ENCODE data around the gene APBB2. TPM values are rescaled to one million over a fixed set of nuclear protein-coding genes. Genes with fewer than 3 reads are reported as not detected.

Gene APBB2
- total RNA-seq, 4 donors from 2014 or later = 32.4 to 133 (median 92.1) TPM

DNA sequence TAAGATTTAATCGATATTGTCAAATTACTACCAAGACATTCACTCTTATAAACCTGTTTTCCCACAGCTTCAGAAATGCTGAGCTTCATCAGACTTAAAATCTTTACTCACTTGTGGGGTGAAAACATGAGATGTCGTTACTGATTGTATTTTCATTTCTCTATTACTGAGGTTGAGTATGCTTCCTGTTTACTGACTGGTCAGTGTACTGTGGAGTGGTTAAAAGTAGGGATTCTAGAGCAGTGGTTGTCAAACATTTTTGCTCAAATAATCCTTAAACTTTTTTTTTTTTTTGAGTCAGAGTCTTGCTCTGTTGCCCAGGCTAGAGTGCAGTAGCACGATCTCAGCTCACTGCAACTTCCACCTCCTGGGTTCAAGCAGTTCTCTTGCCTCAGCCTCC is 414.3 kb downstream of the APBB2 start:
- Histone ChIP-seq H3K4me3 (no peak overlapping the region), H3K4me1 (no peaks in the 10 kb centered on the region), H3K27ac (no peak overlapping the region), H3K27me3 (no peaks in the 10 kb centered on the region), H3K9me3 (no peaks in the 10 kb centered on the region), H3K36me3 (no peaks in the 10 kb centered on the region)
- DNase-seq = no peak
- intact Hi-C loops (cut with DNase I; ENCODE audit: low total_unique reads) = no loop called here
- no peak for TF ChIP-seq POLR2A (IDR thresholded peaks at IDR 0.05)
- TF ChIP-seq, protein P1, sequence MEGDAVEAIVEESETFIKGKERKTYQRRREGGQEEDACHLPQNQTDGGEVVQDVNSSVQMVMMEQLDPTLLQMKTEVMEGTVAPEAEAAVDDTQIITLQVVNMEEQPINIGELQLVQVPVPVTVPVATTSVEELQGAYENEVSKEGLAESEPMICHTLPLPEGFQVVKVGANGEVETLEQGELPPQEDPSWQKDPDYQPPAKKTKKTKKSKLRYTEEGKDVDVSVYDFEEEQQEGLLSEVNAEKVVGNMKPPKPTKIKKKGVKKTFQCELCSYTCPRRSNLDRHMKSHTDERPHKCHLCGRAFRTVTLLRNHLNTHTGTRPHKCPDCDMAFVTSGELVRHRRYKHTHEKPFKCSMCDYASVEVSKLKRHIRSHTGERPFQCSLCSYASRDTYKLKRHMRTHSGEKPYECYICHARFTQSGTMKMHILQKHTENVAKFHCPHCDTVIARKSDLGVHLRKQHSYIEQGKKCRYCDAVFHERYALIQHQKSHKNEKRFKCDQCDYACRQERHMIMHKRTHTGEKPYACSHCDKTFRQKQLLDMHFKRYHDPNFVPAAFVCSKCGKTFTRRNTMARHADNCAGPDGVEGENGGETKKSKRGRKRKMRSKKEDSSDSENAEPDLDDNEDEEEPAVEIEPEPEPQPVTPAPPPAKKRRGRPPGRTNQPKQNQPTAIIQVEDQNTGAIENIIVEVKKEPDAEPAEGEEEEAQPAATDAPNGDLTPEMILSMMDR (IDR thresholded peaks at IDR 0.05) = no peak

DNA sequence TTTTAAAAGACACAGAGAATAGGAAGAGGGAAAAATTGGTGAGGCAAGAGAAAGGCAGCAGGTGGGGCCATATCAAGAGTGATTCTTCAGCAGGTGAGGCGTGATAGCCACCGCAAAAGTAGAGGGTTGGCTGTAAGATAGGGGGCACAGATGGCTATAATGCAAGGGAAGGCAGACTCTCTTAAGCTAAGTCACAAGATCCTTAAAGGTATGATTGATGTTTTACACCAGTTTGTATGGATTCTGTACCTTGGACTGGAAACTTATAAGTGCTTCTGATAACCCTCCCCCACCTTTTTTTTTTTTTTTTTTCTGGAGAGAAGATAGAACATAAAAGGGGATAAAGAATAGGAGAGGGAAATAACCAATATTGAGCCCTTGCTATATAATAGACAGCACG is 424.6 kb downstream of the APBB2 start:
- Histone ChIP-seq H3K4me3 (no peak overlapping the region), H3K9me3 (no peaks in the 10 kb centered on the region), H3K27ac (no peak overlapping the region), H3K27me3 (no peaks in the 10 kb centered on the region), H3K4me1 (no peaks in the 10 kb centered on the region), H3K36me3 (peaks cover 0 to 3% of the 10 kb centered on the region in 2 donors)
- intact Hi-C loops (cut with DNase I; ENCODE audit: low total_unique reads) = no loop called here
- TF ChIP-seq, protein P1 (IDR thresholded peaks at IDR 0.05) = no peak
- TF ChIP-seq POLR2A (IDR thresholded peaks at IDR 0.05) = no peak
- DNase-seq = no peak

DNA sequence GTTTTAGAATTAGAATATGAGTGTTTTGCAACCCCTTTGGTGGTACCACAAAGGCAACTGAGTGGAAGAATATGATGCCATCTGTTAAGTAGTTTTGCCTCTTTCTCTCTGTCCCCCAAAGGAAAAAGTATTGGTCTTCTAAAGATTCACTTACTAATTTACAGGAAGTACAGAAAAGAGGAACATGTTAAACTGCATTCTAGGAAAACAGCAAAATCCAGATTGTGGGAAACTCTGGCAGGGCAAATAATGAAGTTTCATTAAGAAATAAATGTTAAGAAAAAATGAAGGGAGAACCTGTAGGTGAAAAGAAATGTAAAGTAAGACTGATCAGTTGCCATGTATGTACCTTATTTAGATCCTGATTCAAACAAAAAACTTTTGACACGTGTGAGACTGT is 425.3 kb downstream of the APBB2 start:
- H3K4me1 ChIP-seq = no peaks in the 10 kb centered on the region
- intact Hi-C loops (cut with DNase I; ENCODE audit: low total_unique reads) = no loop called here
- H3K4me3 ChIP-seq = no peak overlapping the region
- no peaks in the 10 kb centered on the region for H3K9me3 ChIP-seq
- DNase-seq = no peak
- H3K27ac ChIP-seq = no peak overlapping the region
- no peaks in the 10 kb centered on the region for H3K27me3 ChIP-seq
- peaks cover 0 to 3% of the 10 kb centered on the region in 2 donors for H3K36me3 ChIP-seq
- no peak for TF ChIP-seq POLR2A (IDR thresholded peaks at IDR 0.05)
- TF ChIP-seq, protein P1 (IDR thresholded peaks at IDR 0.05) = no peak

DNA sequence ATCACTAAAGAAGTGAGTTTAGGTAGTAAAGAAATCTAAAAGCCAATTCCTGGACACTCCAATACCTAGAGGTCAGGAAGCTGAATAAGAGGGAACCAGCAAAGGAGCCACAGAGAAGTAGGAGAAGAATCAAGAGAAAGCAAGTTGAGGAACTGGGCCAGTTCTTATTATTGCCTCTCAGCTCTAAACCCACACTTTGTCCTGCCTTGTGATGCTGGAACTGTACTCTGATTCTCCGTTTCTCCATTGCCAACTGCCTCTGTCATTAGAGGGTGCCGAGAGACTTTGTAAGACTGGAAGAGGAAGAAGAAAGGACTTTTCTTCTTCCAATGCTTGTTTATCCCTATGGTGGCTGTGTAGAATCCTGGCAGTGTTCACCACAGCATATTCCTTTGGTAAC is 426.0 kb downstream of the APBB2 start:
- no peak for DNase-seq
- intact Hi-C loops (cut with DNase I; ENCODE audit: low total_unique reads) = no loop called here
- TF ChIP-seq, protein P1 (IDR thresholded peaks at IDR 0.05) = no peak
- no peak for TF ChIP-seq POLR2A (IDR thresholded peaks at IDR 0.05)
- no peak overlapping the region for H3K27ac ChIP-seq
- no peaks in the 10 kb centered on the region for H3K27me3 ChIP-seq
- H3K4me3 ChIP-seq = no peak overlapping the region
- no peaks in the 10 kb centered on the region for H3K9me3 ChIP-seq
- H3K4me1 ChIP-seq = no peaks in the 10 kb centered on the region
- H3K36me3 ChIP-seq = no peaks in the 10 kb centered on the region

DNA sequence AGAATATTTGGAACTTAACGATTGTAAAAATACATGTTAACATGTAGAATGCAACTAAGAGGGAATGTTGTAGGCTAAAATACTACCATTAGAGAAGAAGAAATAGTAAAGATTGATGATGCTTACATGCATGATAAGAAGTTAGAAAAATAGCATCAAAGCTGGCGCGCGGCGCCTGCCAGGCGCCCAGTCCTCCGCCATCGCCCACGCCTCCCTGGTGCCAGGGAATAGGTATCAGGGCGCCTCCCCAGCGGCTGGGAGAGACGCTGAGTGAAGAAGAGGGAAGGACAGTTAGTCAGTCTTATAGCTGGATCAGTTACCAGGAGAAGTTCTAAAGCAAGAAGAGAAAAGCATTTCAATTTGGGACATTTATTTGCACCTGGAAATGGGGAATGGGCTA is 428.6 kb downstream of the APBB2 start:
- TF ChIP-seq, protein P1 (IDR thresholded peaks at IDR 0.05) = no peak
- TF ChIP-seq POLR2A (IDR thresholded peaks at IDR 0.05) = no peak
- intact Hi-C loops (cut with DNase I; ENCODE audit: low total_unique reads) = no loop called here

More for the DNA sequence above, 428.6 kb downstream of the APBB2 start:
- no peak overlapping the region for H3K27ac ChIP-seq
- no peaks in the 10 kb centered on the region for H3K27me3 ChIP-seq
- no peaks in the 10 kb centered on the region for H3K36me3 ChIP-seq
- H3K4me1 ChIP-seq = no peaks in the 10 kb centered on the region
- H3K9me3 ChIP-seq = no peaks in the 10 kb centered on the region
- no peak overlapping the region for H3K4me3 ChIP-seq
- no peak for DNase-seq
